Tibial nerve (tissue), 4 donors: ENCODE measurements around the gene TFR2. TPM values are rescaled to one million over a fixed set of nuclear protein-coding genes. Genes with fewer than 3 reads are reported as not detected.

ENCODE experiments used
- DNase-seq, 2 donors: peaks; one replicate each; pipeline ENCODE4 v3.0.0-alpha.2; 2019; ENCODE audit warnings: low spot score in 2 of 2
- H3K27ac ChIP-seq, 4 donors: fragments of 200-600 bp; sonication (generic) in 3 of 4; one replicate each; pipeline ENCODE4 v1.5.1; 2017 to 2019; ENCODE audit warnings: mild to moderate bottlenecking in 1 of 4
- H3K27me3 ChIP-seq, 2 donors: fragments of 200-600 bp; sonication (generic) in 1 of 2; one replicate each; pipeline versions ENCODE4 v1.5.1 to v1.6.0; 2017 to 2019
- H3K36me3 ChIP-seq, 3 donors: fragments of 200-600 bp; sonication (generic); one replicate each; pipeline ENCODE4 v1.5.1; 2018 to 2019
- H3K4me1 ChIP-seq, 4 donors: fragments of 200-600 bp; sonication (generic) in 3 of 4; one replicate each; pipeline ENCODE4 v1.5.1; 2017 to 2019
- H3K4me3 ChIP-seq, 4 donors: fragments of 200-600 bp; sonication (generic) in 3 of 4; one replicate each; pipeline ENCODE4 v1.5.1; 2017 to 2019; ENCODE audit warnings: mild to moderate bottlenecking in 1 of 4, moderate library complexity in 1 of 4
- H3K9me3 ChIP-seq, 4 donors: fragments of 200-600 bp; sonication (generic) in 3 of 4; one replicate each; pipeline ENCODE4 v1.5.1; 2017 to 2019
- EP300 ChIP-seq, 2 donors: sonication (generic); formaldehyde crosslinking; IDR thresholded peaks; one replicate each; pipeline ENCODE4 v1.6.1; 2017; ENCODE audit warnings: antibody characterized with exemption in 2 of 2, mild to moderate bottlenecking in 1 of 2
- POLR2A ChIP-seq, 2 donors: fragments of 450-650 bp; IDR thresholded peaks; one replicate each; pipeline ENCODE4 v1.6.1; 2017; ENCODE audit warnings: antibody characterized with exemption in 2 of 2, mild to moderate bottlenecking in 2 of 2, moderate library complexity in 2 of 2
- WGBS, 2 donors: methylation state at CpG; one replicate each; pipeline ENCODE4 v1.1.5; 2018; 5-methylcytosine and 5-hydroxymethylcytosine counted together
- total RNA-seq, 4 donors: library from RNA; depleted of rRNA; stranded (reverse); fragments of >200 nt; gene quantifications; one replicate each; pipeline ENCODE4 v1.1.0, GENCODE V29; 2016
- TF ChIP-seq, protein P1 (sequence below), 5 experiments: fragments of 200-600 bp in 3 of 5; fragments of 450-650 bp in 2 of 5; sonication (generic) in 3 of 5; IDR thresholded peaks; one replicate each; pipeline ENCODE4 v1.5.1; 2016 to 2019; ENCODE audit warnings: antibody characterized with exemption in 5 of 5, mild to moderate bottlenecking in 3 of 5, moderate library complexity in 2 of 5

Gene TFR2
- total RNA-seq, 4 donors from 2014 or later, result 2.1 TPM; not detected in 3

- Histone ChIP-seq H3K27ac (no peak overlapping the region), H3K4me3 (no peak overlapping the region), H3K27me3 (no peaks in the 10 kb centered on the region), H3K4me1 (peaks cover 0 to 57% (median 32%) of the 10 kb centered on the region in 4 donors), H3K36me3 (peaks cover 11 to 79% (median 42%) of the 10 kb centered on the region in 3 donors), H3K9me3 (no peaks in the 10 kb centered on the region)
- no peak for DNase-seq
- TF ChIP-seq EP300 (IDR thresholded peaks at IDR 0.05), result no peak
- TF ChIP-seq, protein P1, sequence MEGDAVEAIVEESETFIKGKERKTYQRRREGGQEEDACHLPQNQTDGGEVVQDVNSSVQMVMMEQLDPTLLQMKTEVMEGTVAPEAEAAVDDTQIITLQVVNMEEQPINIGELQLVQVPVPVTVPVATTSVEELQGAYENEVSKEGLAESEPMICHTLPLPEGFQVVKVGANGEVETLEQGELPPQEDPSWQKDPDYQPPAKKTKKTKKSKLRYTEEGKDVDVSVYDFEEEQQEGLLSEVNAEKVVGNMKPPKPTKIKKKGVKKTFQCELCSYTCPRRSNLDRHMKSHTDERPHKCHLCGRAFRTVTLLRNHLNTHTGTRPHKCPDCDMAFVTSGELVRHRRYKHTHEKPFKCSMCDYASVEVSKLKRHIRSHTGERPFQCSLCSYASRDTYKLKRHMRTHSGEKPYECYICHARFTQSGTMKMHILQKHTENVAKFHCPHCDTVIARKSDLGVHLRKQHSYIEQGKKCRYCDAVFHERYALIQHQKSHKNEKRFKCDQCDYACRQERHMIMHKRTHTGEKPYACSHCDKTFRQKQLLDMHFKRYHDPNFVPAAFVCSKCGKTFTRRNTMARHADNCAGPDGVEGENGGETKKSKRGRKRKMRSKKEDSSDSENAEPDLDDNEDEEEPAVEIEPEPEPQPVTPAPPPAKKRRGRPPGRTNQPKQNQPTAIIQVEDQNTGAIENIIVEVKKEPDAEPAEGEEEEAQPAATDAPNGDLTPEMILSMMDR (IDR thresholded peaks at IDR 0.05), result no peak
- no peak for TF ChIP-seq POLR2A (IDR thresholded peaks at IDR 0.05)
- 88 to 90% methylated on average over 15 to 16 of the region's 16 CpGs for WGBS, 2 donors
Measured at GRCh38 chr7:100684534-100685042, 43.2 kb upstream of the TFR2 start.

- Histone ChIP-seq H3K4me1 (peaks cover 0 to 57% (median 32%) of the 10 kb centered on the region in 4 donors), H3K4me3 (no peak overlapping the region), H3K27me3 (no peaks in the 10 kb centered on the region), H3K36me3 (peaks cover 12 to 83% (median 42%) of the 10 kb centered on the region in 3 donors), H3K9me3 (no peaks in the 10 kb centered on the region), H3K27ac (no peak overlapping the region)
- 89 to 90% methylated on average over 20 of the region's 37 CpGs for WGBS, 2 donors
- no peak for DNase-seq
- TF ChIP-seq POLR2A (IDR thresholded peaks at IDR 0.05) (no peak), EP300 (IDR thresholded peaks at IDR 0.05) (no peak)
- TF ChIP-seq, protein P1 (IDR thresholded peaks at IDR 0.05), result no peak
Measured at GRCh38 chr7:100683659-100684533, 42.5 kb upstream of the TFR2 start.

GRCh38 chr7:100682991-100683658 lies 41.8 kb upstream of the TFR2 start:
- Histone ChIP-seq H3K9me3 (no peaks in the 10 kb centered on the region), H3K36me3 (peaks cover 12 to 86% (median 49%) of the 10 kb centered on the region in 3 donors), H3K4me3 (no peak overlapping the region), H3K27me3 (no peaks in the 10 kb centered on the region), H3K4me1 (peaks cover 0 to 57% (median 27%) of the 10 kb centered on the region in 4 donors), H3K27ac (peak overlapping the region in 2 of 4 donors; percentile 23 to 95)
- TF ChIP-seq EP300 (IDR thresholded peaks at IDR 0.05) (no peak), POLR2A (IDR thresholded peaks at IDR 0.05) (no peak)
- TF ChIP-seq, protein P1 (IDR thresholded peaks at IDR 0.05), result no peak
- 78% methylated on average over 27 to 28 of the region's 28 CpGs for WGBS, 2 donors
- no peak for DNase-seq

- peaks cover 16 to 86% (median 53%) of the 10 kb centered on the region in 3 donors for H3K36me3 ChIP-seq
- TF ChIP-seq EP300 (IDR thresholded peaks at IDR 0.05) (no peak), POLR2A (IDR thresholded peaks at IDR 0.05) (no peak)
- TF ChIP-seq, protein P1 (IDR thresholded peaks at IDR 0.05), result no peak
- H3K4me1 ChIP-seq, result peaks cover 0 to 57% (median 26%) of the 10 kb centered on the region in 4 donors
- no peak overlapping the region for H3K4me3 ChIP-seq
- 71 to 81% methylated on average over 20 to 25 of the region's 25 CpGs for WGBS, 2 donors
- H3K27ac ChIP-seq, result peak overlapping the region in 2 of 4 donors; percentile 23 to 95
- no peak for DNase-seq
- no peaks in the 10 kb centered on the region for H3K27me3 ChIP-seq
- H3K9me3 ChIP-seq, result no peaks in the 10 kb centered on the region
Measured at GRCh38 chr7:100682228-100682741, 40.9 kb upstream of the TFR2 start.
